ENCODE data around the gene TNFAIP8L1. TPM values are rescaled to one million over a fixed set of nuclear protein-coding genes. Genes with fewer than 3 reads are reported as not detected.

Gene TNFAIP8L1
- total RNA-seq, 1 donor from 2014 or later: 5.9 TPM

- Mint-ChIP-seq H3K9me3 (ENCODE audit: unreplicated experiment) (no peaks in the 10 kb centered on the region), H3K4me1 (ENCODE audit: unreplicated experiment) (peaks cover 3% of the 10 kb centered on the region), H3K27me3 (ENCODE audit: unreplicated experiment) (peaks cover 10% of the 10 kb centered on the region), H3K27ac (ENCODE audit: unreplicated experiment) (no peak overlapping the region), H3K4me3 (ENCODE audit: unreplicated experiment) (no peak overlapping the region), H3K36me3 (ENCODE audit: unreplicated experiment) (no peaks in the 10 kb centered on the region)
- no peak for TF ChIP-seq CTCF (IDR thresholded peaks at IDR 0.05)
- no peak for DNase-seq (ENCODE audit: extremely low spot score, unreplicated experiment)
These were observed 36.4 kb upstream of the TNFAIP8L1 start for GRCh38 chr19:4602915-4603314.

- no peaks in the 10 kb centered on the region for H3K9me3 Mint-ChIP-seq (ENCODE audit: unreplicated experiment)
- H3K36me3 Mint-ChIP-seq (ENCODE audit: unreplicated experiment): no peaks in the 10 kb centered on the region
- no peak overlapping the region for H3K4me3 Mint-ChIP-seq (ENCODE audit: unreplicated experiment)
- H3K27ac Mint-ChIP-seq (ENCODE audit: unreplicated experiment): no peak overlapping the region
- peaks cover 7% of the 10 kb centered on the region for H3K27me3 Mint-ChIP-seq (ENCODE audit: unreplicated experiment)
- TF ChIP-seq CTCF (IDR thresholded peaks at IDR 0.05): no peak
- peaks cover 4% of the 10 kb centered on the region for H3K4me1 Mint-ChIP-seq (ENCODE audit: unreplicated experiment)
- DNase-seq (ENCODE audit: extremely low spot score, unreplicated experiment): no peak
These were observed 34.4 kb upstream of the TNFAIP8L1 start for GRCh38 chr19:4604912-4605311.

GRCh38 chr19:4606181-4606580 is 33.1 kb upstream of the TNFAIP8L1 start:
- Mint-ChIP-seq H3K9me3 (ENCODE audit: unreplicated experiment) (no peaks in the 10 kb centered on the region), H3K4me3 (ENCODE audit: unreplicated experiment) (no peak overlapping the region), H3K27me3 (ENCODE audit: unreplicated experiment) (peaks cover 10% of the 10 kb centered on the region), H3K27ac (ENCODE audit: unreplicated experiment) (no peak overlapping the region), H3K36me3 (ENCODE audit: unreplicated experiment) (no peaks in the 10 kb centered on the region), H3K4me1 (ENCODE audit: unreplicated experiment) (peaks cover 12% of the 10 kb centered on the region)
- no peak for DNase-seq (ENCODE audit: extremely low spot score, unreplicated experiment)
- TF ChIP-seq CTCF (IDR thresholded peaks at IDR 0.05): no peak

- Mint-ChIP-seq H3K4me3 (ENCODE audit: unreplicated experiment) (no peak overlapping the region), H3K36me3 (ENCODE audit: unreplicated experiment) (no peaks in the 10 kb centered on the region), H3K4me1 (ENCODE audit: unreplicated experiment) (peaks cover 12% of the 10 kb centered on the region), H3K9me3 (ENCODE audit: unreplicated experiment) (no peaks in the 10 kb centered on the region), H3K27ac (ENCODE audit: unreplicated experiment) (no peak overlapping the region), H3K27me3 (ENCODE audit: unreplicated experiment) (peaks cover 10% of the 10 kb centered on the region)
- no peak for DNase-seq (ENCODE audit: extremely low spot score, unreplicated experiment)
- TF ChIP-seq CTCF (IDR thresholded peaks at IDR 0.05): no peak
These were observed 32.2 kb upstream of the TNFAIP8L1 start for GRCh38 chr19:4606921-4607678.

GRCh38 chr19:4609878-4610511 is 29.3 kb upstream of the TNFAIP8L1 start:
- no peak for TF ChIP-seq CTCF (IDR thresholded peaks at IDR 0.05)
- peaks cover 12% of the 10 kb centered on the region for H3K4me1 Mint-ChIP-seq (ENCODE audit: unreplicated experiment)
- no peak for DNase-seq (ENCODE audit: extremely low spot score, unreplicated experiment)
- no peak overlapping the region for H3K27ac Mint-ChIP-seq (ENCODE audit: unreplicated experiment)
- peaks cover 1% of the 10 kb centered on the region for H3K36me3 Mint-ChIP-seq (ENCODE audit: unreplicated experiment)
- peaks cover 10% of the 10 kb centered on the region for H3K27me3 Mint-ChIP-seq (ENCODE audit: unreplicated experiment)
- no peak overlapping the region for H3K4me3 Mint-ChIP-seq (ENCODE audit: unreplicated experiment)
- H3K9me3 Mint-ChIP-seq (ENCODE audit: unreplicated experiment): no peaks in the 10 kb centered on the region

All from osteocyte (in vitro differentiated cells).